Stimulated activated CD8-positive, alpha-beta memory T cell treated with anti-CD3 and anti-CD28 coated beads, Interleukin-4, amount 100 ng/mL, for 4 hours (primary cell): ENCODE measurements around the gene MVD.
"Not testable (repeated sequence)": the region's sequence is repeated elsewhere in the genome, so short reads cannot be mapped to it uniquely, and the experiment has no call there.

Source experiments
- DNase-seq, 2 donors: peaks; one replicate each; pipeline ENCODE4 v3.0.0-alpha.2; 2020; ENCODE audit warnings: low read depth in 2 of 2, low spot score in 1 of 2

Gene MVD

GRCh38 chr16:88684569-88685155 lies 21.8 kb upstream of the MVD start:
- no peak for DNase-seq

- no peak for DNase-seq
Measured at GRCh38 chr16:88681709-88682451, 19.0 kb upstream of the MVD start.

- DNase-seq: no peak
Measured at GRCh38 chr16:88681084-88681680, 18.3 kb upstream of the MVD start.

- DNase-seq: no peak
Measured at GRCh38 chr16:88680554-88681083, 17.7 kb upstream of the MVD start.

- DNase-seq: no peak
Measured at GRCh38 chr16:88678224-88678979, 15.5 kb upstream of the MVD start.

- no peak for DNase-seq
Measured at GRCh38 chr16:88677721-88678120, 14.8 kb upstream of the MVD start.

GRCh38 chr16:88676502-88677242 lies 13.8 kb upstream of the MVD start:
- DNase-seq: no peak

- no peak for DNase-seq
Measured at GRCh38 chr16:88673716-88674379, 11.0 kb upstream of the MVD start.

GRCh38 chr16:88672776-88673175 lies 9.9 kb upstream of the MVD start:
- DNase-seq: no peak

GRCh38 chr16:88671806-88672205 lies 8.9 kb upstream of the MVD start:
- DNase-seq: no peak

GRCh38 chr16:88669980-88670379 lies 7.1 kb upstream of the MVD start:
- no peak for DNase-seq

GRCh38 chr16:88669493-88669892 lies 6.6 kb upstream of the MVD start:
- DNase-seq: not testable (repeated sequence)

- DNase-seq: no peak
Measured at GRCh38 chr16:88667461-88667860, 4.6 kb upstream of the MVD start.

- no peak for DNase-seq
Measured at GRCh38 chr16:88665570-88665969, 2.7 kb upstream of the MVD start.

- no peak for DNase-seq
Measured at GRCh38 chr16:88665148-88665547, 2.3 kb upstream of the MVD start.

GRCh38 chr16:88662222-88662842 lies 559 bp downstream of the MVD start:
- no peak for DNase-seq

- DNase-seq: no peak
Measured at GRCh38 chr16:88661468-88661867, 1.4 kb downstream of the MVD start.

- no peak for DNase-seq
Measured at GRCh38 chr16:88659160-88659559, 3.7 kb downstream of the MVD start.

- DNase-seq: no peak
Measured at GRCh38 chr16:88658714-88659113, 4.2 kb downstream of the MVD start.

- DNase-seq: no peak
Measured at GRCh38 chr16:88657371-88657770, 5.5 kb downstream of the MVD start.
